HG02885 (cell line): ENCODE results near the gene SCP2.

Experiments
- ATAC-seq: cut with Tn5 transposase; IDR thresholded peaks from one replicate; pipeline ENCODE4 v1.9.1; 2021; ENCODE audit warnings: mild to moderate bottlenecking; ENCODE audit not compliant: unreplicated experiment, poor library complexity

The SCP2 gene

DNA sequence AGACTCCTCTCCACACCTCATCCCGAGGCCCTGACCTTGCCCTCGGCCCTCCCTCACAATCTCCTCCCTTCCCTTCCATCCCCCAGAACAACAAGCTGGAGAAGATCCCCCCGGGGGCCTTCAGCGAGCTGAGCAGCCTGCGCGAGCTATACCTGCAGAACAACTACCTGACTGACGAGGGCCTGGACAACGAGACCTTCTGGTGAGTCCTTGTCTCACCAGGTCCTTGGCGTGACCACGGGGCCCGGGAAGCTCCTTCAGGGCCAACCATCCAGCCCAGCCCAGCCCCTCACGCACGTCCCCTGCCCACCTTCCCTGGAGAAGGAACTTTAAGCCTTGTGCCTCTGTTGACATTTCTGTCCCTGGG, 150.5 kb downstream of the SCP2 start:
- ATAC-seq = no peak

DNA sequence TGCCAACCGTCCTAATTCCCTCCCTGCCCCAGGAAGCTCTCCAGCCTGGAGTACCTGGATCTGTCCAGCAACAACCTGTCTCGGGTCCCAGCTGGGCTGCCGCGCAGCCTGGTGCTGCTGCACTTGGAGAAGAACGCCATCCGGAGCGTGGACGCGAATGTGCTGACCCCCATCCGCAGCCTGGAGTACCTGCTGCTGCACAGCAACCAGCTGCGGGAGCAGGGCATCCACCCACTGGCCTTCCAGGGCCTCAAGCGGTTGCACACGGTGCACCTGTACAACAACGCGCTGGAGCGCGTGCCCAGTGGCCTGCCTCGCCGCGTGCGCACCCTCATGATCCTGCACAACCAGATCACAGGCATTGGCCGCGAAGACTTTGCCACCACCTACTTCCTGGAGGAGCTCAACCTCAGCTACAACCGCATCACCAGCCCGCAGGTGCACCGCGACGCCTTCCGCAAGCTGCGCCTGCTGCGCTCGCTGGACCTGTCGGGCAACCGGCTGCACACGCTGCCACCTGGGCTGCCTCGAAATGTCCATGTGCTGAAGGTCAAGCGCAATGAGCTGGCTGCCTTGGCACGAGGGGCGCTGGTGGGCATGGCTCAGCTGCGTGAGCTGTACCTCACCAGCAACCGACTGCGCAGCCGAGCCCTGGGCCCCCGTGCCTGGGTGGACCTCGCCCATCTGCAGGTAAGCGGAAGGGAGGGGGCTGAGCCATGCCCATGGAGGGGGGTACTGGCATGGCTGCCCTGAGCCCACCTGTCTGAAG, 151.4 kb downstream of the SCP2 start:
- no peak for ATAC-seq

DNA sequence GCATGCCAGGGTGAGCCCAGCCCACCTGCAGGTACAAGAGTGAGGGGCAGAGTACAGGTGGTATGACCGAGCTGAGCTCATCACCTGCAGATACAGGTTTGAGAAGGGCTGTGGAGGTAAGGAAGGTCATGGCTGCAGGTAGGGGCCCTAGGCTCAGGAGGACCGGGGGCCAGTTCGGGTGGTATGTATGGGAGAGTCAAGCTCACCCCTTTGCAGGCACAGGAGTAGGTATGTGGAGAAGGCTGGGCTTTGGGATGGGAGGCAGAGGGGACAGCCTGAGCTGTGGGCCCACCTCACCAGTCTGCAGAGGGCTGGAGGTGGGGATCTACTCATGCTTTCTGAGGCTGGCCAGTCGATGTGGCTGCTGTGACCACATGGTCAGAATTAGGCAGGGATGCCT, 152.2 kb downstream of the SCP2 start:
- no peak for ATAC-seq

DNA sequence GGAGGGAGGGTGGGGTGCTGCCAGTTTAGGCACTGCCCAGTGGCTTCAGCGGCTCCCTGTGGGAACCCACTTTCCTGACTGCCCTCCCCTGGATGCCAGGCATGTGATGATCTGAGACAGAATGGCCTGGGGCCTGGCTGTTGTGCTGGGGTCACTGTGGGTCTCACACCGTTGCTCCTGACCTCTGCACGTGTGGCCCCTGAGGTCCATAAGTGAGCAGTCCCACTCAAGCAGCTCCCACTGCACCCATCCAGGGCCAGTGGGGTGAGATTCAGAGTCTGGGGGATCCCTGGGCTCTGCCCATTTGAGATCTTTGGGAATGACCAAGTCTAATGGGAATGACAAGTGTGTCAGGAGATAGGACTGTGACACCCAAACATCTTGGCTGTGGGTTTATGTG, 153.0 kb downstream of the SCP2 start:
- no peak for ATAC-seq

DNA sequence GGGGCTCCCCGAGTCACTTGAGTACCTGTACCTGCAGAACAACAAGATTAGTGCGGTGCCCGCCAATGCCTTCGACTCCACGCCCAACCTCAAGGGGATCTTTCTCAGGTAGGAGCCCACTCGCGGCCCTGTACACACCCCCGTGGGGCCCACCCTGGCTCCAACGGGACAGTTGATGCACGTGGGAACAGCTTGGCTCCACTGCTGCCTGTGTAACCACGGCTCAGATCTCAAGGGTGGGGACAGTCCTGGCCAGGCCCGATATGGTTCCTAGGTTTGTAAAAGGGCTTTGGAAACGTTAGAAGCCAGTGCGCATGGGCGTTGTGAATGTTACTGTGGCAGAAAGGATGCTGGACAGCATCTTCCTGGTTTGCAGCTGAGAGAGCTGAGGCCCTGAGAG, 153.7 kb downstream of the SCP2 start:
- ATAC-seq = no peak

DNA sequence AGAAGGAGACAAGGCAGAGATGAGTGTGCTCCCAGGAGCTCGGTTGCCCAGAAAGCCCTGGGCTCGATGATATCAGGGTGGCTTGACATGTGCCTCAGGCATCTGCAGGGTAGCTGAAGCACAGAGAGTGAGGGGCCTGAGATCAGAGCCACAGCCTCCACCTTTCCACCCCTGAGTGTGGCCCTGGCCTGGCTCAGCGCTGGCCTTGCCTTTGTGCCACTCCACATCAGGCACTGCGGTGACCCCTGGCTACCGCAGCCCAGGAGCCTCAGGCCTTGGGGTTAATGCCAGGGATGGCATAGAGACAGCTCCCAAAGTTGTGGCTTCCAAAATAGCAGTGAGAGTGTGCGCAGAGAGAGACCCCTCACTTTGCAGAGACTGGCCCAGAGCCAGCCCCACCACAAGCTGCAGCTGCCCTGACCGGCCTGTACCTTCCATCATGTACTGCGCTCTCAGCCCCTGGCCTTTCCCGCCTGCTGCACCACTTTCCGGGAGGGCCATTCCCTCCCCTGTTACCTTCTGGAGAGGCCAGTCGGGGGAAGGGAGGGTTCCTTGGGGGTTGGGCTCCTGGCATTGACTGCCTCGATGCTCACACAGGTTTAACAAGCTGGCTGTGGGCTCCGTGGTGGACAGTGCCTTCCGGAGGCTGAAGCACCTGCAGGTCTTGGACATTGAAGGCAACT, 154.4 kb downstream of the SCP2 start:
- no peak for ATAC-seq

DNA sequence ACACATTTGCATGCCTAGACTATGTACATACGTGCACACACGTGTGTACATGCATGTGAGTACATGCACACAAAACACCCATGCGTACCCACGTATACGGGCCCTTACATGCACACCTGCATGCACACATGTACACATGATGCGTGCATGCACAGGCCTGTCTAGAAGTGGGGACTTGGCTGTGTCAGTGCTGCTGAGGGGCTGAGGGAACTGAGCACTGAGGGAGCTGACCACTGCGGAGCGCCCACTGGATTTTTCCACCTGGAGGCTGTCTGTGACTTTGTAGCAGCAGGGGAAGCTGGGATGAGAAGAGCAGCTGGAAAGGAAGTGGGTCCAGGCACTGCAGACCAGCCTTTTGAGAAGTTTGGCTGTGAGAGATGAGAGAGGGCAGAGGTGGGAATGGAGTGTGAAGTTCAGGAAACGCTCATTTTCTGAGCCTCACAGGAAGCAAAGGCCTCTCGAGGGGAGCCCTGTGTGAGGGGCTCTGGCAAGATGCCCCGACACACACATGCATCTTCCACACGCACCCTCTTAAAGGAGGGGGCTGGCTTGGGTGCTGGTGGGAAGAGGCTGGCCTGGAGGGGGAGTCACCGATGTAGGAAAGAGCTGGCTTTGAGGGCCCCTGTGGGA, 155.9 kb downstream of the SCP2 start:
- no peak for ATAC-seq

DNA sequence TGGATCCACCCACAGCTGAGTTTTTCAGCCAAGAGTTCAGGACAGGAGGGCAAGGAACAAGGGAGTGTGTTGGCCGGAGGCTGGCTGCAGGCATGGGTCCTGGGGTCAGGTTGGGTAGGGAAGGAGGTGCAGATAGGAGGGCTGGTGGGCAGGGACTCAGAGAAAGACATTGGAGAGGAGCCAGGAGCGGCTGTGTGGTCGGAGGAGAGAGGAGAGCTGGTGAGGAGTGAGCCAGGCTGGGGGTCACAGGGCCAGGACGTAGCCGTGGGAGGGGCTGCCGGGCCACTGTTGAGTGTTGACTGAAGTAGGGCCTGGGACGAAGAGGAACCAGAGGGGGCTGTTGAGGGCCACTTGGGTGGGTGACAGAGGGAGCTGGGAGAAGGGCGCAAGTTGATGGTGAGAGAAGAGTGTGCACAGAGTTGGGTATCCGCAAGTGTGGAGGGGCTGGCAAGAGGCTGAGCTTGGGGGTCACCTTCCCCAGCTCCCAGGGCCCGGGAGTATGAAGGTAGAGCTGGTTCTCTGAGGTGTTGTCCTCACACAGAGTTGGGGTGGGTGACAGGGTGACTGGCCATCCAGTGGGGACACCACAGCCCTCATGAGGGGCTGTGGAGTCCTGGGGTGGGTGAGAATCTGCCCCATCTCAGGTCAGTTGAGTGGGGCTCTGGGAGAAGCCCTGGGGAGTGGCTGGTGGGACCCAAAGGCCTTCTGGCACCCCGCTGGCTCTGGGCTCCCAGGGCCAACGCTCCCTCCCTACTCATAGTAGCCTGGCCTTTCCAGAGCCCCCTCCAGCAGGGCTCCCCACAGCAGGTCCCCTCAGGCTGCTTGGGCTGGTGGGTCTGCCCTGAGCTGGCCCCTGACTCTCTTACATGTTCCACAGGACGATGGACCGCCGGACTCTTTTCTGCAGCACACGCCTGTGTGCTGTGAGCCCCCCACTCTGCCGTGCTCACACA, 156.8 kb downstream of the SCP2 start:
- ATAC-seq = no peak

DNA sequence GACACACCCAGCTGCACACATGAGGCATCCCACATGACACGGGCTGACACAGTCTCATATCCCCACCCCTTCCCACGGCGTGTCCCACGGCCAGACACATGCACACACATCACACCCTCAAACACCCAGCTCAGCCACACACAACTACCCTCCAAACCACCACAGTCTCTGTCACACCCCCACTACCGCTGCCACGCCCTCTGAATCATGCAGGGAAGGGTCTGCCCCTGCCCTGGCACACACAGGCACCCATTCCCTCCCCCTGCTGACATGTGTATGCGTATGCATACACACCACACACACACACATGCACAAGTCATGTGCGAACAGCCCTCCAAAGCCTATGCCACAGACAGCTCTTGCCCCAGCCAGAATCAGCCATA, 157.5 kb downstream of the SCP2 start:
- ATAC-seq = no peak

DNA sequence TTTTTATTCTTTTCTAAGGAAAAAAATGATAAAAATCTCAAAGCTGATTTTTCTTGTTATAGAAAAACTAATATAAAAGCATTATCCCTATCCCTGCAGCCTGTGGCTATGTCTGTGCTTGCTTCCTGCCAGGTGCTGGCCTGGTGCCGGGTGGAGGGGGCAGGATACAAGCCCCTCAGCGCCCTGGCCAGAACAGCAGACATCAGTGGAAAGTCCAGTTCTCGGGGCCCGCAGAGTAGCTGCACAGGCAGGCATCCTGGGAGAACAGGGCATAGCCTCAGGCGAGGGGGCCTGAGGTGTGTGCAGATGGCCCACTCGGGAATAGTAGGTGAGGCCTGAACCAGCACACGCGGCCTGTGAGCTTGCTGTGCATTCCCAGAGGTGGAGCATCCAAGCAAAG, 158.3 kb downstream of the SCP2 start:
- ATAC-seq = no peak

DNA sequence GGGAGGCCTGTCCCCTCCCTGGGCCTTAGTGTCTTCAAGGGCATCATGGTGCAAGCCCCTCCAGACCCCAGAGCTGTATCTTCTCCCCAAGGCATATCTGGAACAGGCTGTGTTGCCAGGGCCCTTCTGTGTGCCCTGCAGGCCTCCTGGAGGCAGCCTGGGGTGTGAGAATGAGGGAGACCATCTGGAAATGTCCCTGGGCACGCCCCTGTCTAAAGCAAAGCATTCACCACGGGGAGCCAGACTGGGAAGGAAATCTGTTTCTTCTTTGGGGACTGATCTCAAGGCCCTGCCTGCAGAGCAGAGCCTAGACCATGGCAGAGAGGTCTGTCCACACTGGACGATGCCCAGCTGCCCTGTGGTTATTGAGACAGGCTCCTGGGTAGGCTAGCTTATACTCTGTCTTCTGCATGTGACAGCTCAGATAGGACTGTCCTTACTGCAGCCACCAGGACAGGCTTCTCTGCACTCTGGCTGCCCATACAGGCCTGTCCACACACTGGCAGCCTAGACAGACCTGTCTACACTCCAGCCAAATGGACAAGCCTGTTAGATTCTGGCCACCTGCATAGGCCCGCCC, 159.5 kb downstream of the SCP2 start:
- no peak for ATAC-seq

DNA sequence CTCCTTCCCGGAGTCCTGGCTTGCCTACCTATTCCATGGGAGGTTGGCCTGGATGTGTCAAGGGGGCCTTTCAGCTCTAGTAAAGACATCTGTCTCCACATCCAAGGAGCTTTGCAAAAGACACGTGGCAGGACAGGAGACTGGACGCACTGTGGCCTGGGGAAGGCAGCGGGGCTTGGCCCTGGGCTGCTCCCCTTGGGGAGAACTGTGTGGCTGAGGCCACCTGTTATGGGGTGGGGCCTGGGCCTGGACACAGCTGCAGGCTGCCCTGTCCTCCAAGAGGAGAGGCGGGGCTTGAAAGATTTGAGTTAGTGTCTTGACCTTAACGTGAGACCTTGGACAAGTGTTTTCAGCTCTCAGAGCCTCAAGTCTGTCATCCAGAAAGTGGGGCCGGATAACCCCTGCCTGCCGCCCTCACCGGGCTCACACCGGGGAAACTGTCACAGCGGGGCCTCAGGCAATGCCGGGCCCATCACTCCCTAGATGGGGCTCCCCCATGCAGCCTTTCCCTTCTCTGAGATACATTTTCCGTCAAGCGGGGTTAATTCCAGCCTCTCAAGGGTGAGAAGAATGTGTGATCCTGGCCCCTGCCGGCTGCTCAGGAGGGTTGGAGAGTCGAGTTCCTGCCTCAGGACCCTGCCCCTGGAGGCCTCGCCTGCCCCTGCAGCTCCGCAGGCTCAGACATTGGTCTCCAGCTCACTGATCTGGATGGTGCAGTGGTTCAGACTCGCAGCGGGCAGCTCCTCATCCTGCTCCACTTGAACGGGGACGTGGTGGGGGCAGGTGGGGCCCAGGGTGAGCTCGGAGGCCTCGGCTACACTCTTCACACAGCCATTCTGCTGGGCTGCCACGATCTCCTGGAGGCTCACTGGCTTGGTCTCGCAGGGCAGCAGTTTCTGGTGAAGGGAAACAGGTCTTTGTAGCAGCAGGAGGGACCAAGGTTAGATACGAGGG, 160.5 kb downstream of the SCP2 start:
- ATAC-seq = no peak

DNA sequence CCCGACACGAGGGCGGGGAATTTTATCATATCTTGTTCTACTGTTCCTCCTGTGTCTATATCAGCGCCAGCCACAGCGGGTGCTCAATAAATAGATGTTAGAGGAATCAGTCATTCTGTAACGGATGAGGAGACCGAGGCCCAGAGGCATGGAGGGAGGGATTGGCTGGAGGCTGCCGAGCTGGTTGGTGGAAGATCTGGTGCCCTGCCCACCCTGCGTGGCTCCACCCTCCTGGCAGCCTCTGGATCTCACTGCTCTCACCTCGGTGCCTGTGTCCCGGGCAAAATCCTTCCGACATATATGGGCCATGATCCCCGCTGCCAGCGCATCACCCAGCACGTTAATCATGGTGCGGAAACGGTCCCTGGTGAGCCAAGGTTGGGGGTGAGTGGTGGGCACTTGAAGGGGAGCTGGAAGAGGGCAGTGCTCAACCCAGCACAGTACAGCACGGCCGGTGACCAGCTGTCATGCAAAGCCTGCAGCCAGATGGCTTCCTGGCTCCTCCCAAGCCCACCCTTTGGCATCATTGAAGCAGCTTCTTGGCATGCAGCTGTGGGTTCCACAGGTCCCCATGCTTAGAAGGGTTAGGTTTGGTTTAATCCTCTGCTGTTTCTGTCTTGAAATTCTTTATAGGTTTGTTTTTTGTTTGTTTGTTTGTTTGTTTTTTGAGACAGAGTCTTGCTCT, 161.7 kb downstream of the SCP2 start:
- no peak for ATAC-seq

DNA sequence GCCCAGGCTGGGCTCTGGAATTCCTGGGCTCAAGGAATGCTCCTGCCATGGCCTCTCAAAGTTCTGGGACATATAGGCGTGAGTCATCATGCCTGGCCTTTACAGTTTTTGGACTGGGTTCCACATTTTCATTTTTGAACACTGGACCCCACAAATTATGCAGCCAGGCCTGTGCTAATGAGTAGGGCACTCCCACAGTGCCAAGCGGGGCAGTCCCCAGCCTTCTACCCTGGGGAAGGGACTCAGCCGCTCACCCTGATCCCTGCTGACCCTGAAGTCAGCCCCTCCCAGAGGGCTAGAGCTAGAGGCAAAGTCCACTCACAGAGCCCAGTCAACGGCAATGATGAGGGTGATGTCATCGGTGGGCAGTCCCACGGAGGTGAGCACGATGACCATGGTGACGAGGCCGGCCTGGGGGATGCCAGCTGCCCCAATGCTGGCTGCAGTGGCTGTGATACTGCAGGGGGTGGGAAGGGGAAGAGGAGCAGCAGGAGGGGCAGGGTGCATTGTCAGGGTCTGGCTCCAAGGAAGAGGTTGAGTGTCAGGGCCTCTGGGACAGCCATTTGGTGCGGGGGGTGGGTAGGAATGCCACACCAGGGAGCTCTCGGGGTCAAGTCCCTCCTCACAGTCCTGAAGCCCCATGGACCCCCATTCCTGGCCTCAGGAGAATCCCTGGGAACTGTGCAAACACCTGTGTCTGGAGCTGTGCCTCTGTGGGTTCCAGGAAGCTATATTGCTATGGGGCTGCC, 162.6 kb downstream of the SCP2 start:
- ATAC-seq = no peak

DNA sequence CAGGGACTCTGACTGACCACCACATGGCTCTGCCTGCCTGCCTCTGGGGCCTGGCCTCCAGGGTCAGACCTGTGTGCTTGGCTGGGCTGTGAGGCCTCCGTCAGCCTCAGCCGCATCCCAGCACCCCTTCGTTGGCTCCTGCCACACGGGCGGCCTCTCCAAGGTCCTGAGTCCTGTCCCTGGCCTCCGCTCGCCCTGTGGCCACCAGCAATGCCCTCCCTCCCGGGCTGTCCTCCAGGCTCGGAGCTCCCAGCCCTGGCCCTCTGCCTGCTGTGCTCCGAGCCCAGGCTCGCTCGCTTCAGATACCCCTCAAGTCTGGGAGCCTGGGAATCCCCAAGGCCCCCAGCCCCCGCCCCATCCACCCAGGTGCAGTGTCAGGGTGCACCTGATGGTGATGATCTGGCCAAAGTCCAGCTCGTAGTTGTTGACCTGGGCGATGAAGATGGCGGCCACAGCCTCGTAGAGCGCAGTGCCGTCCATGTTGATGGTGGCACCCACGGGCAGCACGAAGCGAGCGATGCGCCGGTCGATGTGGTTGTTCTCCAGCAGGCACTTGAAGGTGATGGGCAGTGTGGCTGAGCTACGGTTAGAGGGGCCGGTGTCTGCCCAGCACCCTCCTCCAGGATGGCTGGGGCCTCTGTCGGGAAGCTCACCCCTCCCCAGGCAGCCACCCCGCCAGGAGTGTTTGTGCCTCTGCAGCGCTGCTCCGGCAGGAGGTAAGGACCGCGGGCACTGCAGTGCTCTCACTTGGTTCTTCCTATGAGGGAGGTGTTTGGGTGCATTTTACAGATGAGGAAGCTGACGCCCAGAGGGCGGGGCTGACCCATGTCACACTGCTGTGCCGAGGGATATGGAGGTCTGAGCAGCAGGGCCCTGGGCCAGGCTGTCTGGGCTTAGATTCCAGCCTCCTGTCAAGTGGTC, 163.4 kb downstream of the SCP2 start:
- no peak for ATAC-seq

DNA sequence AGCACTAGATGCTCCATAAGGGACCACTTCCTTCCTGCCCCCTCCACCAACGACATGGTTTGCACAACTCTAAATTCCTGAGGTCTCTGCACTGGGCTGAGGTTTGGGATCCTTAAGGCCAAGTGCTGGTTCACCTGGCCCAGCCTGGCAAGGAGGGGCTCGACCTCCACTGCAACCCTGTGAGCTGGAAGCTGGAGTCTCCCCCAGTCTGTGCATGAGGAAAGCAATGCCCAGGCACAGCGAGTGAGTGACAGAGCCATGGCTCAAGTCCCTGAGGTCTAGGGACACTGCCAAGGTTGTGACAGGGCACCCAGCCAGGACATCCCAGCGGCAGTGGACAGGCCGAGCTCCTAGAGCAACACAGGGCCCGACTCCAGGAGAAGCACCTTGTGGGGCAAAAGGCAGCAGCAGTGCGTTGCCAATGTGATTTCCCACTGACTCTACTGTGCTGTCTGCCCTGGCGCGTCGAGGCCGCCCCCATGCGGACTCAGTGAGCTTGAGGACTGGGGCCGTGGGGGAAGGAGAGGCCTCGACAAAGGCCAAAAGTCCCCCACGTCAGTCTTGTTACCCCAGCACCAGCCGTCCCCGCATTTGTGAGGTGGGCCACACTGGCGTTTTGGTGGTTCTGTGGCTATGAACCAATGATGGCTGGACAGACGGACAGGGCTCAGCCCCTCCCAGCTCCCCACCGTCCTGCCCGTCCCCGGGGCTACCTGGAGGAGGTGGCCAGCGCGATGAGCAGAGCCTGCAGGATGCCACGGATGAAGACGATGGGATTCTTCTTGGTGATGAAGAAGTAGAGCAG, 165.0 kb downstream of the SCP2 start:
- ATAC-seq = no peak
